HEK293 (cell line): Measurements from ENCODE around the gene PRKCE.

Source experiments
- CTCF ChIA-PET: fragments of 350-600 bp; formaldehyde crosslinking; extraction: SDS; loops from one replicate; lab custom pipeline; 2021; ENCODE audit warnings: antibody characterized with exemption; lab: Yijun Ruan, JAX
- POLR2A ChIA-PET: fragments of 300-600 bp; formaldehyde crosslinking; extraction: SDS; loops from one replicate; lab custom pipeline; 2020; ENCODE audit warnings: antibody characterized with exemption, inconsistent platforms; lab: Yijun Ruan, JAX
- H3K27ac ChIP-seq: fragments of 200-500 bp; sonication (Bioruptor generic); 2 replicates; pipeline ENCODE4 v1.5.1; 2014; ENCODE audit warnings: low read depth, low read length, control low read depth, inconsistent platforms; ENCODE audit errors: extremely low read depth
- H3K36me3 ChIP-seq, 2 experiments: fragments of 200-500 bp in 1 of 2; sonication (Bioruptor generic) in 1 of 2; 1 replicate in 1 of 2; 2 replicates in 1 of 2; pipeline ENCODE4 v1.5.1; 2014 to 2017; ENCODE audit warnings: inconsistent platforms in 2 of 2, low read length in 2 of 2; ENCODE audit not compliant: control insufficient read depth in 2 of 2, insufficient read depth in 1 of 2
- H3K4me1 ChIP-seq: fragments of 200-500 bp; sonication (Bioruptor generic); 2 replicates; pipeline ENCODE4 v1.5.1; 2014; ENCODE audit warnings: mild to moderate bottlenecking, low read length, inconsistent platforms; ENCODE audit not compliant: control insufficient read depth, insufficient read depth
- H3K4me3 ChIP-seq: 2 replicates; pipeline ENCODE4 v1.5.1; 2011; ENCODE audit warnings: low read depth, mild to moderate bottlenecking, control low read depth, low read length, moderate library complexity
- H3K9me3 ChIP-seq: fragments of 200-500 bp; sonication (Bioruptor generic); 2 replicates; pipeline ENCODE4 v1.5.1; 2014; ENCODE audit warnings: low read depth, low read length, inconsistent platforms; ENCODE audit not compliant: control insufficient read depth, insufficient read depth
- ATF2 ChIP-seq: fragments of 450-650 bp; formaldehyde crosslinking; IDR thresholded peaks from 2 replicates; pipeline ENCODE4 v1.5.1; 2016; ENCODE audit warnings: missing biosample characterization, missing genetic modification characterization, low read depth
- EGR2 ChIP-seq: fragments of 450-650 bp; formaldehyde crosslinking; IDR thresholded peaks from 2 replicates; pipeline ENCODE4 v1.5.1; 2016; ENCODE audit warnings: low read depth, missing biosample characterization, missing genetic modification characterization
- FEZF1 ChIP-seq: fragments of 450-650 bp; formaldehyde crosslinking; IDR thresholded peaks from 2 replicates; pipeline ENCODE4 v1.5.1; 2016; ENCODE audit warnings: missing biosample characterization, missing genetic modification characterization
- GFI1B ChIP-seq: fragments of 450-650 bp; formaldehyde crosslinking; IDR thresholded peaks from 2 replicates; pipeline ENCODE4 v1.5.1; 2016; ENCODE audit warnings: missing biosample characterization, missing genetic modification characterization
- KLF1 ChIP-seq: fragments of 450-650 bp; formaldehyde crosslinking; IDR thresholded peaks from 2 replicates; pipeline ENCODE4 v1.5.1; 2016; ENCODE audit warnings: missing biosample characterization, missing genetic modification characterization
- PATZ1 ChIP-seq: fragments of 450-650 bp; formaldehyde crosslinking; IDR thresholded peaks from 2 replicates; pipeline ENCODE4 v1.5.1; 2016; ENCODE audit warnings: missing biosample characterization, missing genetic modification characterization
- SCRT2 ChIP-seq: fragments of 450-650 bp; formaldehyde crosslinking; IDR thresholded peaks from 2 replicates; pipeline ENCODE4 v1.5.1; 2016; ENCODE audit warnings: missing biosample characterization, missing genetic modification characterization
- WT1 ChIP-seq: fragments of 450-650 bp; formaldehyde crosslinking; IDR thresholded peaks from 2 replicates; pipeline ENCODE4 v1.5.1; 2016; ENCODE audit warnings: missing biosample characterization, missing genetic modification characterization
- YY1 ChIP-seq: fragments of 450-650 bp; formaldehyde crosslinking; IDR thresholded peaks from 2 replicates; pipeline ENCODE4 v1.5.1; 2018; ENCODE audit warnings: missing biosample characterization, missing genetic modification characterization
- ZBTB17 ChIP-seq: fragments of 450-650 bp; formaldehyde crosslinking; IDR thresholded peaks from 2 replicates; pipeline ENCODE4 v1.5.1; 2016; ENCODE audit warnings: missing biosample characterization, missing genetic modification characterization
- ZBTB44 ChIP-seq: fragments of 450-650 bp; IDR thresholded peaks from 2 replicates; pipeline ENCODE4 v1.5.1; 2018; ENCODE audit warnings: missing biosample characterization, mild to moderate bottlenecking, missing genetic modification characterization
- ZNF112 ChIP-seq: fragments of 450-650 bp; formaldehyde crosslinking; IDR thresholded peaks from 2 replicates; pipeline ENCODE4 v1.5.0; 2017; ENCODE audit warnings: missing biosample characterization, missing genetic modification characterization
- ZNF121 ChIP-seq: fragments of 450-650 bp; formaldehyde crosslinking; IDR thresholded peaks from 2 replicates; pipeline ENCODE4 v1.5.1; 2016; ENCODE audit warnings: missing biosample characterization, missing genetic modification characterization
- ZNF146 ChIP-seq: fragments of 450-650 bp; formaldehyde crosslinking; IDR thresholded peaks from 2 replicates; pipeline ENCODE4 v1.5.1; 2016; ENCODE audit warnings: missing biosample characterization, missing genetic modification characterization
- ZNF18 ChIP-seq: fragments of 450-650 bp; formaldehyde crosslinking; IDR thresholded peaks from 2 replicates; pipeline ENCODE4 v1.5.1; 2016; ENCODE audit warnings: missing biosample characterization, missing genetic modification characterization
- ZNF202 ChIP-seq: fragments of 450-650 bp; formaldehyde crosslinking; IDR thresholded peaks from 2 replicates; pipeline ENCODE4 v1.5.1; 2016; ENCODE audit warnings: missing biosample characterization, missing genetic modification characterization, borderline replicate concordance
- ZNF391 ChIP-seq: fragments of 450-650 bp; formaldehyde crosslinking; IDR thresholded peaks from 2 replicates; pipeline ENCODE4 v1.5.1; 2016; ENCODE audit warnings: low read depth, missing biosample characterization, missing genetic modification characterization, borderline replicate concordance
- ZNF394 ChIP-seq: fragments of 450-650 bp; formaldehyde crosslinking; IDR thresholded peaks from 2 replicates; pipeline ENCODE4 v1.5.1; 2016; ENCODE audit warnings: missing biosample characterization, missing genetic modification characterization, mild to moderate bottlenecking, moderate library complexity, borderline replicate concordance
- ZNF548 ChIP-seq: fragments of 450-650 bp; formaldehyde crosslinking; IDR thresholded peaks from 2 replicates; pipeline ENCODE4 v1.5.1; 2016; ENCODE audit warnings: missing biosample characterization, missing genetic modification characterization
- ZNF555 ChIP-seq: fragments of 450-650 bp; formaldehyde crosslinking; conservative IDR thresholded peaks from 2 replicates; pipeline ENCODE4 v1.5.1; 2017; ENCODE audit warnings: missing biosample characterization, mild to moderate bottlenecking, missing genetic modification characterization, inconsistent platforms
- ZNF600 ChIP-seq: fragments of 450-650 bp; formaldehyde crosslinking; IDR thresholded peaks from 2 replicates; pipeline ENCODE4 v1.5.1; 2016; ENCODE audit warnings: missing biosample characterization, missing genetic modification characterization
- ZNF629 ChIP-seq: fragments of 450-650 bp; formaldehyde crosslinking; IDR thresholded peaks from 2 replicates; pipeline ENCODE4 v1.5.1; 2017; ENCODE audit warnings: missing biosample characterization, missing genetic modification characterization
- ZNF645 ChIP-seq: fragments of 450-650 bp; formaldehyde crosslinking; IDR thresholded peaks from 2 replicates; pipeline ENCODE4; 2016; ENCODE audit warnings: missing biosample characterization, missing genetic modification characterization
- ZNF837 ChIP-seq: fragments of 450-650 bp; formaldehyde crosslinking; IDR thresholded peaks from 2 replicates; pipeline ENCODE4 v1.5.1; 2016; ENCODE audit warnings: missing biosample characterization, missing genetic modification characterization
- ZSCAN23 ChIP-seq: fragments of 450-650 bp; formaldehyde crosslinking; IDR thresholded peaks from 2 replicates; pipeline ENCODE4 v1.5.1; 2016; ENCODE audit warnings: missing biosample characterization, missing genetic modification characterization

PRKCE gene

GRCh38 chr2:45743531-45744396 is 92.3 kb downstream of the PRKCE start:
- CTCF ChIA-PET, result no interaction called here
- H3K9me3 ChIP-seq, result no peaks in the 10 kb centered on the region
- TF ChIP-seq GFI1B (tag by site-specific recombination) (no peak), ZNF112 (tag by site-specific recombination) (no peak), ZNF18 (tag by site-specific recombination) (no peak), ATF2 (tag by site-specific recombination) (0 out of 2 replicates have a peak, but pooled peaks have one; percentile 17), ZNF645 (tag by site-specific recombination) (no peak), ZBTB17 (peak; percentile 39), ZNF394 (tag by site-specific recombination) (peak; percentile 37; the same call in 1 of the 2 replicates), ZSCAN23 (tag by site-specific recombination) (no peak), ZNF600 (peak; percentile 50), WT1 (tag by site-specific recombination) (no peak), KLF1 (tag by site-specific recombination) (no peak), ZNF391 (no peak)

GRCh38 chr2:45745231-45745630 is 93.8 kb downstream of the PRKCE start:
- Histone ChIP-seq H3K4me3 (no peak overlapping the region), H3K36me3 (no peaks in the 10 kb centered on the region), H3K27ac (no peak overlapping the region), H3K4me1 (peaks cover 7% of the 10 kb centered on the region), H3K9me3 (no peaks in the 10 kb centered on the region)
- CTCF ChIA-PET, result interaction anchor here (0.6 kb wide), 2 partner anchors 17 to 160 kb away, joined by 3 to 5 read pairs; no protein-coding TSS in a partner anchor
- POLR2A ChIA-PET, result no interaction called here
- no peak for TF ChIP-seq FEZF1 (tag by site-specific recombination)
- TF ChIP-seq ZBTB44, result no peak
- TF ChIP-seq ZNF837 (tag by site-specific recombination), result no peak
- no peak for TF ChIP-seq EGR2 (tag by site-specific recombination)
- TF ChIP-seq SCRT2 (tag by site-specific recombination), result no peak
- no peak for TF ChIP-seq YY1
- TF ChIP-seq ZNF202 (tag by site-specific recombination), result no peak
- no peak for TF ChIP-seq ZNF146
- TF ChIP-seq ZNF555 (tag by site-specific recombination), result no peak
- TF ChIP-seq ZNF121, result no peak
- no peak for TF ChIP-seq ZNF629 (tag by site-specific recombination)
- no peak for TF ChIP-seq ZNF548 (tag by site-specific recombination)
- no peak for TF ChIP-seq PATZ1 (tag by site-specific recombination)
- no peak for TF ChIP-seq ATF2 (tag by site-specific recombination)

More at GRCh38 chr2:45743531-45744396, 92.3 kb downstream of the PRKCE start:
- no peak overlapping the region for H3K27ac ChIP-seq
- H3K4me1 ChIP-seq, result peaks cover 17% of the 10 kb centered on the region
- POLR2A ChIA-PET, result interaction anchor here (0.6 kb wide), 1 partner anchor 73 kb away, joined by 3 read pairs; no protein-coding TSS in a partner anchor
- no peak overlapping the region for H3K4me3 ChIP-seq
- no peaks in the 10 kb centered on the region for H3K36me3 ChIP-seq
